Kidney epithelial cell (primary cell): Measurements from ENCODE around the gene UVSSA. TPM values are rescaled to one million over a fixed set of nuclear protein-coding genes. Genes with fewer than 3 reads are reported as not detected.

ENCODE experiments used
- DNase-seq: peaks from one replicate; pipeline ENCODE4 v3.0.0-alpha.2; 2010; ENCODE audit warnings: low read depth
- H3K27me3 ChIP-seq: 2 replicates; pipeline ENCODE4 v1.6.0; 2011; ENCODE audit warnings: low read length; ENCODE audit not compliant: control insufficient read depth, insufficient read depth
- H3K36me3 ChIP-seq: 2 replicates; pipeline ENCODE4 v1.5.1; 2011; ENCODE audit warnings: low read length; ENCODE audit not compliant: control insufficient read depth, insufficient read depth
- H3K4me3 ChIP-seq: 2 replicates; pipeline ENCODE4 v1.5.1; 2011; ENCODE audit warnings: low read depth, mild to moderate bottlenecking, control low read depth, low read length
- total RNA-seq: library from RNA; depleted of rRNA; stranded (reverse); fragments of >200 nt; gene quantifications from 2 replicates; pipeline ENCODE4 v1.2.3, GENCODE V29; 2015
- TF ChIP-seq, protein P1 (sequence below): IDR thresholded peaks from 2 replicates; pipeline ENCODE4 v1.5.1; 2011; ENCODE audit warnings: mild to moderate bottlenecking, moderate library complexity, low read length, control low read depth, inconsistent platforms; ENCODE audit not compliant: insufficient read depth, poor library complexity, severe bottlenecking

The UVSSA gene
- total RNA-seq, 1 donor from 2014 or later, result 13.0 TPM

GRCh38 chr4:1413204-1413663 is 66.2 kb downstream of the UVSSA start:
- Histone ChIP-seq H3K36me3 (no peaks in the 10 kb centered on the region), H3K27me3 (peaks cover 78% of the 10 kb centered on the region), H3K4me3 (no peak overlapping the region)
- no peak for DNase-seq
- TF ChIP-seq, protein P1, sequence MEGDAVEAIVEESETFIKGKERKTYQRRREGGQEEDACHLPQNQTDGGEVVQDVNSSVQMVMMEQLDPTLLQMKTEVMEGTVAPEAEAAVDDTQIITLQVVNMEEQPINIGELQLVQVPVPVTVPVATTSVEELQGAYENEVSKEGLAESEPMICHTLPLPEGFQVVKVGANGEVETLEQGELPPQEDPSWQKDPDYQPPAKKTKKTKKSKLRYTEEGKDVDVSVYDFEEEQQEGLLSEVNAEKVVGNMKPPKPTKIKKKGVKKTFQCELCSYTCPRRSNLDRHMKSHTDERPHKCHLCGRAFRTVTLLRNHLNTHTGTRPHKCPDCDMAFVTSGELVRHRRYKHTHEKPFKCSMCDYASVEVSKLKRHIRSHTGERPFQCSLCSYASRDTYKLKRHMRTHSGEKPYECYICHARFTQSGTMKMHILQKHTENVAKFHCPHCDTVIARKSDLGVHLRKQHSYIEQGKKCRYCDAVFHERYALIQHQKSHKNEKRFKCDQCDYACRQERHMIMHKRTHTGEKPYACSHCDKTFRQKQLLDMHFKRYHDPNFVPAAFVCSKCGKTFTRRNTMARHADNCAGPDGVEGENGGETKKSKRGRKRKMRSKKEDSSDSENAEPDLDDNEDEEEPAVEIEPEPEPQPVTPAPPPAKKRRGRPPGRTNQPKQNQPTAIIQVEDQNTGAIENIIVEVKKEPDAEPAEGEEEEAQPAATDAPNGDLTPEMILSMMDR, result no peak

GRCh38 chr4:1413687-1414479 is 66.9 kb downstream of the UVSSA start:
- Histone ChIP-seq H3K36me3 (no peaks in the 10 kb centered on the region), H3K4me3 (no peak overlapping the region), H3K27me3 (peaks cover 76% of the 10 kb centered on the region)
- TF ChIP-seq, protein P1, result no peak
- DNase-seq, result no peak

DNA sequence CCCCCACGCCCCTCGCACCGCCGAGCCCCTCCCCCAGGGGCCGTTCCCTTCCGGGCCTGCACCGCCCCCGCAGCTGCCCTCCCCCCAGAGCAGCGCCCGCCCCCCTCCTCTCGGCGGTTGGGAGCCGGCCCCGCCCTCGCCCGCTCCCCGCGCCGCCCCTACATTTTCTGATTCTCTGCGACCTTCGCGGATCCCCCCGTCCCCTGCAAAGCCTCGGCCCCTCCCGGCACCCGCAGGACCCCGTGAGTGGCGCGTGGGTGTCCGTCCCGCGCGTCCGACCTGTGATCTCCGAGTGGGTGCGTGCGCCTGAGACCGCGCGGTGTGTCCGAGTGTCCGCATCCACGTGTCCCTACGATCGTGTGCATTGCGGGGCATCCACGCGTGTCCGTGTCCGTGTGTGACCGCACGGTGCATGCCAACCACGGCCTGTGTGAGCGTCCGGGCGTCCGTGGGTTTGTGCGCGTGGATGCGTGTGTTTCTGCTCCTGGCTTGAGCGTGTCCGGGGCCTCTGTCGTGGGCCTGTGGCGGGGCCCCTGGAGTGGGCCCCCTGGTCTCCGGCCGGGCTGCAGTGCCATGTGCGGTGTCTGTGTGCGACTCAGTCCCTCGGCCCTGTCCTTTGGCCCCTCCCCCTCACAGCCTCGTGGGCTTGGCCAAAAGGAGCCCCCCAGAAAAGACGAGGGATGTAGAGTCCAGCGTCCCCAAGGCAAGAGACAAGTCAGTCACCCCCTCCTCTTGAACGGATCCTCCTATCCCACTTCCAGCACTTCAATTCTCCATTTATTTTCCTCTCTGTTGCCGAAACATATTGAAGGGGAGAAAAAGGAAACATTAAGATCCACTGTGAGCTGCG is 68.0 kb downstream of the UVSSA start:
- Histone ChIP-seq H3K4me3 (no peak overlapping the region), H3K27me3 (peaks cover 69% of the 10 kb centered on the region)

GRCh38 chr4:1415681-1415981 is 68.6 kb downstream of the UVSSA start:
- peaks cover 64% of the 10 kb centered on the region for H3K27me3 ChIP-seq
- no peak overlapping the region for H3K4me3 ChIP-seq
- no peak for DNase-seq
- TF ChIP-seq, protein P1, result no peak
- H3K36me3 ChIP-seq, result no peaks in the 10 kb centered on the region

More for the DNA sequence above, 68.0 kb downstream of the UVSSA start:
- DNase-seq, result no peak
- TF ChIP-seq, protein P1, result no peak
- H3K36me3 ChIP-seq, result no peaks in the 10 kb centered on the region

- Histone ChIP-seq H3K27me3 (peaks cover 58% of the 10 kb centered on the region), H3K4me3 (no peak overlapping the region), H3K36me3 (no peaks in the 10 kb centered on the region)
- TF ChIP-seq, protein P1, result no peak
- no peak for DNase-seq
Observed at GRCh38 chr4:1416051-1416947, 69.3 kb downstream of the UVSSA start.
